Natural killer cell (primary cell): Measurements from ENCODE around the gene TEX11. TPM values are rescaled to one million over a fixed set of nuclear protein-coding genes. Genes with fewer than 3 reads are reported as not detected.

ENCODE experiments used
- ATAC-seq, 3 donors: fragments of 150-1000 bp in 2 of 3; fragments of 200-7000 bp in 1 of 3; cut with Tn5 transposase; 1 replicate in 1 of 3; 2 replicates in 2 of 3; pipeline ENCODE4 v1.10.0; 2021; ENCODE audit warnings: mild to moderate bottlenecking in 2 of 3, moderate library complexity in 2 of 3
- DNase-seq, 2 donors: peaks; one replicate each; pipeline versions ENCODE4 v3.0.0 to v3.0.0-alpha.2; 2013 to 2021; ENCODE audit warnings: mixed read lengths in 1 of 2
- H3K27ac ChIP-seq: one replicate; pipeline ENCODE4 v1.5.1; 2013; ENCODE audit warnings: mild to moderate bottlenecking, low read length
- H3K27me3 ChIP-seq: one replicate; pipeline ENCODE4 v1.6.1; 2013; ENCODE audit warnings: low read length; ENCODE audit not compliant: control insufficient read depth, insufficient read depth
- H3K36me3 ChIP-seq: one replicate; pipeline ENCODE4 v1.6.1; 2013; ENCODE audit warnings: low read length; ENCODE audit not compliant: control insufficient read depth, insufficient read depth
- H3K4me1 ChIP-seq: one replicate; pipeline ENCODE4 v1.6.1; 2013; ENCODE audit warnings: low read length; ENCODE audit not compliant: control insufficient read depth, insufficient read depth
- H3K4me3 ChIP-seq: one replicate; pipeline ENCODE4 v1.5.1; 2013; ENCODE audit warnings: low read length
- H3K9me3 ChIP-seq: one replicate; pipeline ENCODE4 v1.6.1; 2013; ENCODE audit warnings: low read length; ENCODE audit not compliant: control insufficient read depth, insufficient read depth
- H3K27ac Mint-ChIP-seq, 2 donors: one replicate each; pipeline ENCODE4 v1.8.0; 2022; ENCODE audit warnings: mild to moderate bottlenecking in 2 of 2, mixed read lengths in 2 of 2, moderate library complexity in 1 of 2
- H3K27me3 Mint-ChIP-seq, 2 donors: one replicate each; pipeline ENCODE4 v1.8.0; 2022; ENCODE audit warnings: low read depth in 2 of 2, mixed read lengths in 2 of 2
- H3K36me3 Mint-ChIP-seq: one replicate; pipeline ENCODE4 v1.8.0; 2022; ENCODE audit warnings: mixed read lengths
- H3K4me1 Mint-ChIP-seq, 2 donors: one replicate each; pipeline ENCODE4 v1.8.0; 2022; ENCODE audit warnings: mixed read lengths in 2 of 2
- H3K4me3 Mint-ChIP-seq: one replicate; pipeline ENCODE4 v1.8.0; 2022; ENCODE audit warnings: mild to moderate bottlenecking, moderate library complexity, mixed read lengths
- H3K9me3 Mint-ChIP-seq, 2 donors: one replicate each; pipeline ENCODE4 v1.8.0; 2022; ENCODE audit warnings: mixed read lengths in 2 of 2
- CTCF ChIP-seq: fragments of 200-600 bp; IDR thresholded peaks from one replicate; pipeline ENCODE4 v1.8.0; 2022; ENCODE audit warnings: antibody characterized with exemption
- WGBS: methylation state at CpG from one replicate; pipeline ENCODE4 v1.1.7; 2013; ENCODE audit warnings: missing lambda C conversion rate; ENCODE audit not compliant: insufficient coverage; 5-methylcytosine and 5-hydroxymethylcytosine counted together
- intact Hi-C: fragments of 100-400 bp; cut with micrococcal nuclease; formaldehyde crosslinking; loops from one replicate; pipeline ENCODE4 v1.14.2; 2022
- total RNA-seq, 4 donors: library from RNA; stranded (reverse); fragments of 120-200 nt in 1 of 4; gene quantifications; one replicate each; pipeline versions ENCODE4 v1.2.3 to v1.2.4, GENCODE V29; 2013 to 2022

TEX11 gene
- total RNA-seq, 3 donors from 2014 or later (not counting 1 experiment from before 2014, with no cell fraction given): not detected

GRCh38 chrX:70482300-70482699 lies 426.2 kb downstream of the TEX11 start:
- H3K4me3 ChIP-seq: no peak overlapping the region
- 90% methylated on average over 2 of the region's 2 CpGs for WGBS
- no peak for DNase-seq
- Mint-ChIP-seq H3K27ac (no peak overlapping the region), H3K4me3 (no peak overlapping the region), H3K9me3 (no peaks in the 10 kb centered on the region), H3K36me3 (no peaks in the 10 kb centered on the region), H3K27me3 (no peaks in the 10 kb centered on the region), H3K4me1 (peaks cover 0 to 5% of the 10 kb centered on the region in 2 donors)
- no peak for ATAC-seq
- no peak for TF ChIP-seq CTCF
- no peaks in the 10 kb centered on the region for H3K27me3 ChIP-seq
- no peaks in the 10 kb centered on the region for H3K4me1 ChIP-seq
- intact Hi-C loops: no loop called here
- peaks cover 7% of the 10 kb centered on the region for H3K36me3 ChIP-seq
- H3K9me3 ChIP-seq: no peaks in the 10 kb centered on the region
- H3K27ac ChIP-seq: no peak overlapping the region

GRCh38 chrX:70481471-70482270 lies 426.8 kb downstream of the TEX11 start:
- H3K27ac Mint-ChIP-seq: no peak overlapping the region
- DNase-seq: no peak
- no peaks in the 10 kb centered on the region for H3K9me3 Mint-ChIP-seq
- 92% methylated on average over 5 of the region's 8 CpGs for WGBS
- Histone ChIP-seq H3K4me1 (no peaks in the 10 kb centered on the region), H3K27me3 (no peaks in the 10 kb centered on the region), H3K4me3 (no peak overlapping the region), H3K9me3 (no peaks in the 10 kb centered on the region), H3K27ac (no peak overlapping the region), H3K36me3 (peaks cover 7% of the 10 kb centered on the region)
- intact Hi-C loops: no loop called here
- no peak for TF ChIP-seq CTCF
- H3K4me1 Mint-ChIP-seq: peaks cover 0 to 5% of the 10 kb centered on the region in 2 donors
- H3K4me3 Mint-ChIP-seq: no peak overlapping the region
- no peaks in the 10 kb centered on the region for H3K36me3 Mint-ChIP-seq
- ATAC-seq: no peak
- no peaks in the 10 kb centered on the region for H3K27me3 Mint-ChIP-seq

DNA sequence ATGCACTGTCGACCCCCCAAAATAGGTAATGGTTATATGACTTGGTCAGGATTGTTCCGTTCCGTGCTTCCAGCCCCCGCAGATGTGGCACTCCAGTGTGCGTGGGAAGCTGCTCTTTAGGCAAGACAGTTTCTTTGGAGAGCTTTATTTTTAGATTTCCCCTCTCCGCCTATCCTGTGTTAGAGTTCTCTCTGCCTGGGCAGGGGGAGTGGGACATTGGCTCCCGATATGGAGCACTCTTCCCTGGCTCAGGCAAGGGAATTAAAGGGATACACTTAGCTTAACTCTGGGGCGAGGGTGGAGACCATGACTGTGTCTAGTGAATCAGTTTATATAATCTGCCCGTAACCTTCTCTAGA lies 427.9 kb downstream of the TEX11 start:
- H3K4me3 Mint-ChIP-seq: no peak overlapping the region
- no peak overlapping the region for H3K27ac Mint-ChIP-seq
- no peaks in the 10 kb centered on the region for H3K9me3 Mint-ChIP-seq
- H3K4me1 Mint-ChIP-seq: peaks cover 0 to 5% of the 10 kb centered on the region in 2 donors
- no peak for TF ChIP-seq CTCF
- ATAC-seq (no peak), DNase-seq (no peak)
- no peaks in the 10 kb centered on the region for H3K27me3 Mint-ChIP-seq
- Histone ChIP-seq H3K36me3 (peaks cover 7% of the 10 kb centered on the region), H3K9me3 (no peaks in the 10 kb centered on the region), H3K27ac (no peak overlapping the region), H3K4me1 (no peaks in the 10 kb centered on the region), H3K27me3 (no peaks in the 10 kb centered on the region), H3K4me3 (no peak overlapping the region)
- 91% methylated on average over 7 of the region's 9 CpGs for WGBS
- no peaks in the 10 kb centered on the region for H3K36me3 Mint-ChIP-seq
- intact Hi-C loops: no loop called here
